H9 (cell line): ENCODE data around the gene INTS1. TPM values are rescaled to one million over a fixed set of nuclear protein-coding genes. Genes with fewer than 3 reads are reported as not detected.
A peak's percentile ranks its signal among the peaks of the same experiment; 100 is the strongest.

ENCODE experiments used
- DNase-seq: peaks from one replicate; pipeline ENCODE4 v3.0.0-alpha.2; 2017
- H2AFZ ChIP-seq: one replicate; pipeline ENCODE4 v1.6.1; 2013; ENCODE audit warnings: mild to moderate bottlenecking, low read length, control low read depth, moderate library complexity
- H2AK5ac ChIP-seq: 2 replicates; pipeline ENCODE4 v1.6.1; 2013; ENCODE audit warnings: low read length, control low read depth, mixed read lengths; ENCODE audit not compliant: insufficient read length
- H2BK120ac ChIP-seq: one replicate; pipeline ENCODE4 v1.6.1; 2013; ENCODE audit warnings: low read depth, mild to moderate bottlenecking, low read length, control low read depth, inconsistent platforms; ENCODE audit not compliant: poor library complexity, severe bottlenecking
- H2BK12ac ChIP-seq: 2 replicates; pipeline ENCODE4 v1.6.1; 2013; ENCODE audit warnings: low read length, control low read depth, mixed read lengths, low read depth; ENCODE audit not compliant: insufficient read length
- H2BK15ac ChIP-seq: 2 replicates; pipeline ENCODE4 v1.6.1; 2013; ENCODE audit warnings: low read depth, low read length, control low read depth
- H2BK20ac ChIP-seq: one replicate; pipeline ENCODE4 v1.6.1; 2013; ENCODE audit warnings: low read depth, mild to moderate bottlenecking, low read length, control low read depth, inconsistent platforms; ENCODE audit not compliant: poor library complexity, severe bottlenecking
- H2BK5ac ChIP-seq: 2 replicates; pipeline ENCODE4 v1.6.1; 2013; ENCODE audit warnings: low read length, control low read depth, mixed read lengths; ENCODE audit not compliant: insufficient read length
- H3K14ac ChIP-seq: 2 replicates; pipeline ENCODE4 v1.6.1; 2013; ENCODE audit warnings: low read length, control low read depth; ENCODE audit not compliant: insufficient read depth
- H3K18ac ChIP-seq: 2 replicates; pipeline ENCODE4 v1.6.1; 2013; ENCODE audit warnings: low read depth, mild to moderate bottlenecking, mixed read lengths, low read length, control low read depth; ENCODE audit not compliant: insufficient read length
- H3K23ac ChIP-seq: 2 replicates; pipeline ENCODE4 v1.6.1; 2013; ENCODE audit warnings: low read length, control low read depth, mixed read lengths, low read depth; ENCODE audit not compliant: insufficient read length
- H3K23me2 ChIP-seq: 2 replicates; pipeline ENCODE4 v1.6.1; 2013; ENCODE audit warnings: low read depth, mild to moderate bottlenecking, mixed read lengths, low read length, control low read depth; ENCODE audit not compliant: insufficient read length, poor library complexity, severe bottlenecking
- H3K27ac ChIP-seq: 2 replicates; pipeline ENCODE4 v1.5.1; 2013; ENCODE audit warnings: low read length, control low read depth, mixed read lengths, low read depth; ENCODE audit not compliant: insufficient read length
- H3K27me3 ChIP-seq: 2 replicates; pipeline ENCODE4 v1.6.1; 2013; ENCODE audit warnings: low read length, control low read depth, inconsistent platforms; ENCODE audit not compliant: insufficient read depth
- H3K4ac ChIP-seq: 2 replicates; pipeline ENCODE4 v1.6.1; 2013; ENCODE audit warnings: low read depth, mild to moderate bottlenecking, control low read depth, inconsistent platforms, low read length, moderate library complexity
- H3K4me1 ChIP-seq: 2 replicates; pipeline ENCODE4 v1.6.1; 2013; ENCODE audit warnings: low read length, control low read depth, inconsistent platforms; ENCODE audit not compliant: insufficient read depth
- H3K4me2 ChIP-seq: 2 replicates; pipeline ENCODE4 v1.6.1; 2013; ENCODE audit warnings: low read length, control low read depth, mixed read lengths; ENCODE audit not compliant: insufficient read length, insufficient read depth
- H3K56ac ChIP-seq: 2 replicates; pipeline ENCODE4 v1.6.1; 2013; ENCODE audit warnings: low read depth, mild to moderate bottlenecking, mixed read lengths, low read length, control low read depth; ENCODE audit not compliant: insufficient read length
- H3K79me1 ChIP-seq: 2 replicates; pipeline ENCODE4 v1.6.1; 2013; ENCODE audit warnings: low read depth, mild to moderate bottlenecking, moderate library complexity, low read length, control low read depth, inconsistent platforms; ENCODE audit not compliant: insufficient read depth, poor library complexity, severe bottlenecking
- H3K79me2 ChIP-seq: 2 replicates; pipeline ENCODE4 v1.6.1; 2013; ENCODE audit warnings: low read length, control low read depth, inconsistent platforms; ENCODE audit not compliant: insufficient read depth
- H3K9ac ChIP-seq: 2 replicates; pipeline ENCODE4 v1.6.1; 2013; ENCODE audit warnings: low read length, control low read depth, mixed read lengths; ENCODE audit not compliant: insufficient read length; ENCODE audit errors: extremely low read depth
- H3K9me3 ChIP-seq: one replicate; pipeline ENCODE4 v1.6.1; 2013; ENCODE audit warnings: low read depth, low read length, inconsistent platforms; ENCODE audit not compliant: control insufficient read depth
- H3T11ph ChIP-seq: one replicate; pipeline ENCODE4 v1.6.1; 2013; ENCODE audit warnings: mild to moderate bottlenecking, low read length, control low read depth, inconsistent platforms
- H4K20me1 ChIP-seq: one replicate; pipeline ENCODE4 v1.6.1; 2013; ENCODE audit not compliant: control insufficient read depth, insufficient read length, insufficient read depth
- H4K5ac ChIP-seq: 2 replicates; pipeline ENCODE4 v1.6.1; 2013; ENCODE audit warnings: low read depth, mild to moderate bottlenecking, mixed read lengths, low read length, control low read depth; ENCODE audit not compliant: insufficient read length
- H4K8ac ChIP-seq: replicated peaks from 2 replicates; pipeline ENCODE4 v1.6.1; 2013; ENCODE audit warnings: low read length, control low read depth, mixed read lengths, low read depth; ENCODE audit not compliant: insufficient read length
- H4K91ac ChIP-seq: 2 replicates; pipeline ENCODE4 v1.6.1; 2013; ENCODE audit warnings: low read depth, mild to moderate bottlenecking, moderate library complexity, mixed read lengths, low read length, control low read depth; ENCODE audit not compliant: insufficient read length
- H3K27ac Mint-ChIP-seq, 3 experiments: 2 replicates in 2 of 3; 3 replicates in 1 of 3; pipeline ENCODE4 v1.8.0; 2020 to 2021; ENCODE audit warnings: mixed read lengths in 3 of 3, mild to moderate bottlenecking in 1 of 3, moderate library complexity in 1 of 3
- H3K27me3 Mint-ChIP-seq: 2 replicates; pipeline ENCODE4 v1.8.0; 2021; ENCODE audit warnings: low read depth, mild to moderate bottlenecking, moderate library complexity, mixed read lengths
- H3K36me3 Mint-ChIP-seq, 3 experiments: 2 replicates in 2 of 3; 3 replicates in 1 of 3; pipeline ENCODE4 v1.8.0; 2020 to 2021; ENCODE audit warnings: low read depth in 3 of 3, mixed read lengths in 3 of 3; ENCODE audit not compliant: insufficient read depth in 1 of 3
- H3K4me1 Mint-ChIP-seq, 2 experiments: 2 replicates each; pipeline ENCODE4 v1.8.0; 2020; ENCODE audit warnings: mixed read lengths in 2 of 2
- H3K4me3 Mint-ChIP-seq, 2 experiments: 2 replicates in 1 of 2; 3 replicates in 1 of 2; pipeline ENCODE4 v1.8.0; 2020 to 2021; ENCODE audit warnings: mild to moderate bottlenecking in 2 of 2, mixed read lengths in 2 of 2, moderate library complexity in 1 of 2
- H3K9me3 Mint-ChIP-seq, 2 experiments: 2 replicates in 1 of 2; 3 replicates in 1 of 2; pipeline ENCODE4 v1.8.0; 2020; ENCODE audit warnings: mild to moderate bottlenecking in 2 of 2, mixed read lengths in 2 of 2, moderate library complexity in 1 of 2
- CTCF ChIP-seq: fragments of 200-600 bp; sonication (generic); conservative IDR thresholded peaks from 3 replicates; pipeline ENCODE4 v1.8.0; 2021; ENCODE audit warnings: antibody characterized with exemption, mild to moderate bottlenecking
- WGBS: extraction: QIAGEN DNeasy Blood & Tissue Kit; methylation state at CpG from one replicate; pipeline ENCODE4 v1.1.7; 2013; ENCODE audit warnings: missing lambda C conversion rate, low lambda C conversion rate, mixed read lengths; ENCODE audit not compliant: insufficient read length; ENCODE audit errors: extremely low coverage; 5-methylcytosine and 5-hydroxymethylcytosine counted together
- total RNA-seq: library from RNA; stranded (reverse); gene quantifications from 2 replicates; pipeline ENCODE4 v1.2.1, GENCODE V29; 2021

The INTS1 gene
- total RNA-seq, 1 experiment from 2014 or later = 133 TPM

GRCh38 chr7:1486571-1486970 lies 17.6 kb downstream of the INTS1 start:
- H3K23ac ChIP-seq = no peak overlapping the region
- Mint-ChIP-seq H3K36me3 (peaks cover 17 to 74% (median 67%) of the 10 kb centered on the region in 3 experiments), H3K9me3 (no peaks in the 10 kb centered on the region), H3K4me1 (no peaks in the 10 kb centered on the region), H3K27me3 (no peaks in the 10 kb centered on the region), H3K4me3 (no peak overlapping the region), H3K27ac (peak overlapping the region in 1 of 3 experiments; percentile 40; a peak in 1 of 7 replicates)
- H2BK120ac ChIP-seq = no peak overlapping the region
- H3K4me2 ChIP-seq = no peak overlapping the region
- H2BK12ac ChIP-seq = no peak overlapping the region
- no peak overlapping the region for H3K14ac ChIP-seq
- H4K8ac ChIP-seq = no peak overlapping the region
- no peaks in the 10 kb centered on the region for H4K20me1 ChIP-seq
- no peak overlapping the region for H2AK5ac ChIP-seq
- no peak overlapping the region for H3K18ac ChIP-seq
- DNase-seq = no peak
- H3K9ac ChIP-seq = no peak overlapping the region
- H3K79me1 ChIP-seq = no peaks in the 10 kb centered on the region
- H3K23me2 ChIP-seq = no peaks in the 10 kb centered on the region
- no peaks in the 10 kb centered on the region for H3K79me2 ChIP-seq
- no peak overlapping the region for H3K27ac ChIP-seq
- no CpG with 5 or more reads among the region's 23 CpGs for WGBS
- no peaks in the 10 kb centered on the region for H3K27me3 ChIP-seq
- no peak overlapping the region for H3K4ac ChIP-seq
- no peak overlapping the region for H4K91ac ChIP-seq
- no peaks in the 10 kb centered on the region for H3K9me3 ChIP-seq
- no peak overlapping the region for H3K56ac ChIP-seq
- H2BK15ac ChIP-seq = no peak overlapping the region
- no peak overlapping the region for H2AFZ ChIP-seq
- no peak overlapping the region for H2BK20ac ChIP-seq
- H3T11ph ChIP-seq = no peak overlapping the region
- H4K5ac ChIP-seq = no peak overlapping the region
- TF ChIP-seq CTCF = no peak
- no peaks in the 10 kb centered on the region for H3K4me1 ChIP-seq
- no peak overlapping the region for H2BK5ac ChIP-seq
